HCT116 (cell line): ENCODE results near the gene PCMTD2. TPM values are rescaled to one million over a fixed set of nuclear protein-coding genes. Genes with fewer than 3 reads are reported as not detected.

ENCODE experiments used
- ATAC-seq: fragments of 200-7000 bp; cut with Tn5 transposase; 2 replicates; pipeline ENCODE4 v1.9.1; 2020; ENCODE audit warnings: mild to moderate bottlenecking, moderate library complexity
- BruUV-seq: library from RNA; stranded (reverse); fragments of 400-500 nt; replicated peaks from 2 replicates; lab custom pipeline; 2021; lab: Mats Ljungman, UMichigan
- CTCF ChIA-PET: fragments of 300-600 bp; sonication (Branson Sonifier 250); formaldehyde crosslinking; loops from one replicate; lab custom pipeline; 2021; ENCODE audit warnings: antibody characterized with exemption; lab: Charles Lee
- POLR2A ChIA-PET: fragments of 300-600, 350-600 bp; sonication (Branson Sonifier 250); formaldehyde crosslinking; loops from one replicate; lab custom pipeline; 2021; ENCODE audit warnings: antibody characterized with exemption; lab: Charles Lee
- RAD21 ChIA-PET, 2 experiments: fragments of 300-600 bp; sonication (Branson Sonifier 250); formaldehyde crosslinking; loops; one replicate each; lab custom pipeline; 2023; ENCODE audit warnings: low total read pairs in 2 of 2; ENCODE audit not compliant: uncharacterized antibody in 2 of 2, unreplicated experiment in 2 of 2, low non-redundant PET in 1 of 2; lab: Charles Lee
- DNase-seq: peaks from one replicate; pipeline ENCODE4 v3.0.0-alpha.2; 2010; ENCODE audit warnings: low read depth, low spot score
- H2AFZ ChIP-seq: fragments of 200-600 bp; shearing (Covaris generic), sonication (generic); 2 replicates; pipeline ENCODE4 v1.6.1; 2017; ENCODE audit warnings: low read depth, mixed run types, mixed read lengths, antibody characterized with exemption, low read length; ENCODE audit not compliant: poor library complexity, severe bottlenecking
- H3K27ac ChIP-seq: 2 replicates; pipeline ENCODE4 v1.5.1; 2012; ENCODE audit warnings: low read depth, low read length
- H3K27me3 ChIP-seq: fragments of 200-600 bp; sonication (generic); 2 replicates; pipeline ENCODE4 v1.6.1; 2016; ENCODE audit warnings: mixed run types, low read length, mixed read lengths; ENCODE audit not compliant: insufficient read depth
- H3K36me3 ChIP-seq, 2 experiments: fragments of 200-500 bp in 1 of 2; fragments of 200-600 bp in 1 of 2; sonication (Bioruptor generic) in 1 of 2; sonication (generic) in 1 of 2; 2 replicates each; pipeline versions ENCODE4 v1.5.1 to v1.6.1; 2014 to 2016; ENCODE audit warnings: low read length in 2 of 2, inconsistent platforms in 1 of 2, mixed read lengths in 1 of 2, mixed run types in 1 of 2; ENCODE audit not compliant: insufficient read depth in 2 of 2, control insufficient read depth in 1 of 2
- H3K4me1 ChIP-seq, 2 experiments: fragments of 200-600 bp in 1 of 2; sonication (generic) in 1 of 2; 2 replicates each; pipeline versions ENCODE4 v1.5.1 to v1.6.1; 2012 to 2017; ENCODE audit warnings: low read length in 2 of 2, inconsistent platforms in 1 of 2, mild to moderate bottlenecking in 1 of 2, mixed read lengths in 1 of 2, mixed run types in 1 of 2, moderate library complexity in 1 of 2; ENCODE audit not compliant: insufficient read depth in 2 of 2, control insufficient read depth in 1 of 2
- H3K4me2 ChIP-seq: fragments of 200-600 bp; sonication (generic); 2 replicates; pipeline ENCODE4 v1.6.1; 2017; ENCODE audit warnings: mixed run types, low read length, mixed read lengths
- H3K4me3 ChIP-seq, 2 experiments: fragments of 200-600 bp in 1 of 2; sonication (generic) in 1 of 2; replicated peaks in 1 of 2; 2 replicates each; pipeline ENCODE4 v1.5.1; 2011 to 2016; ENCODE audit warnings: low read length in 2 of 2, control low read depth in 1 of 2, low read depth in 1 of 2, mild to moderate bottlenecking in 1 of 2, mixed read lengths in 1 of 2, mixed run types in 1 of 2
- H3K79me2 ChIP-seq: fragments of 200-600 bp; sonication (generic); 2 replicates; pipeline ENCODE4 v1.6.1; 2017; ENCODE audit warnings: mild to moderate bottlenecking, mixed run types, low read length, moderate library complexity, mixed read lengths; ENCODE audit not compliant: insufficient read depth
- H3K9ac ChIP-seq: fragments of 200-600 bp; sonication (generic); 2 replicates; pipeline ENCODE4 v1.6.1; 2016; ENCODE audit warnings: low read length, mixed read lengths
- H3K9me2 ChIP-seq: fragments of 200-600 bp; sonication (generic), shearing (Covaris generic); 2 replicates; pipeline ENCODE4 v1.6.1; 2017; ENCODE audit warnings: mixed run types, mild to moderate bottlenecking, moderate library complexity; ENCODE audit not compliant: insufficient read depth
- H3K9me3 ChIP-seq, 2 experiments: fragments of 200-500 bp in 1 of 2; fragments of 200-600 bp in 1 of 2; sonication (Bioruptor generic) in 1 of 2; sonication (generic) in 1 of 2; 2 replicates each; pipeline ENCODE4 v1.6.1; 2014 to 2017; ENCODE audit warnings: low read length in 2 of 2, mixed read lengths in 2 of 2, inconsistent platforms in 1 of 2, low read depth in 1 of 2, mild to moderate bottlenecking in 1 of 2, mixed run types in 1 of 2, moderate library complexity in 1 of 2; ENCODE audit not compliant: control insufficient read depth in 1 of 2, insufficient read depth in 1 of 2
- H4K20me1 ChIP-seq: fragments of 200-600 bp; sonication (generic), shearing (Covaris generic); 2 replicates; pipeline ENCODE4 v1.6.1; 2017; ENCODE audit warnings: mixed run types, mild to moderate bottlenecking, moderate library complexity; ENCODE audit not compliant: insufficient read depth
- ATF3 ChIP-seq: IDR thresholded peaks from 2 replicates; pipeline ENCODE4 v1.6.1; 2012
- CEBPB ChIP-seq: IDR thresholded peaks from 2 replicates; pipeline ENCODE4 v1.6.1; 2012; ENCODE audit warnings: low read depth
- CTCF ChIP-seq, 3 experiments: fragments of 200-600 bp in 1 of 3; sonication (generic) in 1 of 3; IDR thresholded peaks in 2 of 3; conservative IDR thresholded peaks in 1 of 3; 2 replicates each; pipeline ENCODE4 v1.5.1; 2012 to 2017; ENCODE audit warnings: low read depth in 2 of 3, low read length in 2 of 3, antibody characterized with exemption in 1 of 3, borderline replicate concordance in 1 of 3, control low read depth in 1 of 3, mild to moderate bottlenecking in 1 of 3, mixed read lengths in 1 of 3, mixed run types in 1 of 3, moderate library complexity in 1 of 3; ENCODE audit not compliant: insufficient read depth in 1 of 3
- EGR1 ChIP-seq: IDR thresholded peaks from 2 replicates; pipeline ENCODE4 v1.6.1; 2012; ENCODE audit warnings: low read depth
- EZH2phosphoT487 ChIP-seq: fragments of 200-600 bp; IDR thresholded peaks from 2 replicates; pipeline ENCODE4 v1.6.1; 2018; ENCODE audit warnings: antibody characterized with exemption, borderline replicate concordance
- FOSL1 ChIP-seq: IDR thresholded peaks from 2 replicates; pipeline ENCODE4 v1.6.1; 2012; ENCODE audit warnings: low read depth
- JUND ChIP-seq: IDR thresholded peaks from 2 replicates; pipeline ENCODE4 v1.6.1; 2012
- POLR2A ChIP-seq: IDR thresholded peaks from 2 replicates; pipeline ENCODE4 v1.7.0; 2011; ENCODE audit warnings: borderline replicate concordance; ENCODE audit not compliant: insufficient read depth, insufficient read length; ENCODE audit errors: extremely low read depth
- RAD21 ChIP-seq: IDR thresholded peaks from 2 replicates; pipeline ENCODE4 v1.6.1; 2012; ENCODE audit warnings: low read depth, mild to moderate bottlenecking
- SP1 ChIP-seq: IDR thresholded peaks from 2 replicates; pipeline ENCODE4 v1.6.1; 2012; ENCODE audit warnings: low read depth
- SRF ChIP-seq: IDR thresholded peaks from 2 replicates; pipeline ENCODE4 v1.6.1; 2012; ENCODE audit warnings: low read depth
- TCF7L2 ChIP-seq: IDR thresholded peaks from 2 replicates; pipeline ENCODE4 v1.7.0; 2011; ENCODE audit warnings: borderline replicate concordance, inconsistent platforms; ENCODE audit not compliant: insufficient read depth, insufficient read length; ENCODE audit errors: extremely low read depth
- YY1 ChIP-seq: IDR thresholded peaks from 2 replicates; pipeline ENCODE4 v1.6.1; 2011; ENCODE audit warnings: low read length, low read depth, moderate library complexity, mild to moderate bottlenecking; ENCODE audit not compliant: insufficient replicate concordance; ENCODE audit errors: extremely low read depth
- ZFX ChIP-seq: fragments of 450-650 bp; IDR thresholded peaks from 2 replicates; pipeline ENCODE4 v1.6.1; 2017
- ZNF274 ChIP-seq: fragments of 200-500 bp; sonication (Bioruptor generic); IDR thresholded peaks from 2 replicates; pipeline ENCODE4 v1.6.1; 2014; ENCODE audit warnings: mild to moderate bottlenecking, low read depth, low read length, inconsistent platforms
- intact Hi-C: fragments of 100-400 bp; cut with micrococcal nuclease; formaldehyde crosslinking; loops from 2 replicates; pipeline ENCODE4 v1.10.0; 2022
- total RNA-seq: library from RNA; stranded (reverse); gene quantifications from one replicate; pipeline ENCODE4 v1.2.1, GENCODE V29; 2021; ENCODE audit not compliant: unreplicated experiment
- TF ChIP-seq, protein P1 (sequence below): IDR thresholded peaks from 2 replicates; pipeline ENCODE4 v1.6.1; 2011; ENCODE audit warnings: mild to moderate bottlenecking, low read length, moderate library complexity; ENCODE audit not compliant: insufficient replicate concordance; ENCODE audit errors: extremely low read depth
- TF ChIP-seq, protein P2 (sequence below): IDR thresholded peaks from 2 replicates; pipeline ENCODE4 v1.6.1; 2012

The PCMTD2 gene
- total RNA-seq, 1 experiment from 2014 or later, result 44.7 TPM

- TF ChIP-seq CTCF (IDR thresholded peaks at IDR 0.05 in 2 of 3, conservative IDR thresholded peaks at IDR 0.05 in 1 of 3; ENCODE audit: borderline replicate concordance in 1 of 3, insufficient read depth in 1 of 3, low read depth in 2 of 3, low read length in 2 of 3) (no peak), CEBPB (no peak), ZFX (no peak), EZH2phosphoT487 (no peak), POLR2A (no peak), SP1 (no peak)
These were observed 14.5 kb upstream of the PCMTD2 start (continued) for GRCh38 chr20:64241061-64241460.

GRCh38 chr20:64242003-64242796, 13.3 kb upstream of the PCMTD2 start:
- ChIA-PET RAD21 (no interaction called here), CTCF (no interaction called here), POLR2A (no interaction called here)
- Histone ChIP-seq H3K4me3 (no peak overlapping the region), H3K36me3 (no peaks in the 10 kb centered on the region), H3K9me3 (no peaks in the 10 kb centered on the region), H3K4me1 (no peaks in the 10 kb centered on the region), H3K9me2 (no peaks in the 10 kb centered on the region), H3K27ac (no peak overlapping the region), H3K27me3 (no peaks in the 10 kb centered on the region), H3K4me2 (no peak overlapping the region), H3K9ac (no peak overlapping the region), H3K79me2 (no peaks in the 10 kb centered on the region), H2AFZ (no peak overlapping the region), H4K20me1 (no peaks in the 10 kb centered on the region)
- ATAC-seq (no peak), DNase-seq (no peak)
- intact Hi-C loops, result no loop called here
- BruUV-seq, result no TSS peak
- TF ChIP-seq, protein P1, sequence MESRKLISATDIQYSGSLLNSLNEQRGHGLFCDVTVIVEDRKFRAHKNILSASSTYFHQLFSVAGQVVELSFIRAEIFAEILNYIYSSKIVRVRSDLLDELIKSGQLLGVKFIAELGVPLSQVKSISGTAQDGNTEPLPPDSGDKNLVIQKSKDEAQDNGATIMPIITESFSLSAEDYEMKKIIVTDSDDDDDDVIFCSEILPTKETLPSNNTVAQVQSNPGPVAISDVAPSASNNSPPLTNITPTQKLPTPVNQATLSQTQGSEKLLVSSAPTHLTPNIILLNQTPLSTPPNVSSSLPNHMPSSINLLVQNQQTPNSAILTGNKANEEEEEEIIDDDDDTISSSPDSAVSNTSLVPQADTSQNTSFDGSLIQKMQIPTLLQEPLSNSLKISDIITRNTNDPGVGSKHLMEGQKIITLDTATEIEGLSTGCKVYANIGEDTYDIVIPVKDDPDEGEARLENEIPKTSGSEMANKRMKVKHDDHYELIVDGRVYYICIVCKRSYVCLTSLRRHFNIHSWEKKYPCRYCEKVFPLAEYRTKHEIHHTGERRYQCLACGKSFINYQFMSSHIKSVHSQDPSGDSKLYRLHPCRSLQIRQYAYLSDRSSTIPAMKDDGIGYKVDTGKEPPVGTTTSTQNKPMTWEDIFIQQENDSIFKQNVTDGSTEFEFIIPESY, result no peak
- TF ChIP-seq POLR2A (no peak), EZH2phosphoT487 (no peak), RAD21 (no peak), ZNF274 (no peak), ZFX (no peak), EGR1 (no peak), SP1 (no peak), FOSL1 (no peak), JUND (no peak), SRF (no peak), TCF7L2 (no peak), CTCF (IDR thresholded peaks at IDR 0.05 in 2 of 3, conservative IDR thresholded peaks at IDR 0.05 in 1 of 3; ENCODE audit: borderline replicate concordance in 1 of 3, insufficient read depth in 1 of 3, low read depth in 2 of 3, low read length in 2 of 3) (no peak), YY1 (no peak), ATF3 (no peak)
- TF ChIP-seq, protein P2, sequence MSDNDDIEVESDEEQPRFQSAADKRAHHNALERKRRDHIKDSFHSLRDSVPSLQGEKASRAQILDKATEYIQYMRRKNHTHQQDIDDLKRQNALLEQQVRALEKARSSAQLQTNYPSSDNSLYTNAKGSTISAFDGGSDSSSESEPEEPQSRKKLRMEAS, result no peak
